Astrocyte (in vitro differentiated cells and primary cell): ENCODE results near the gene YTHDF1. TPM values are rescaled to one million over a fixed set of nuclear protein-coding genes. Genes with fewer than 3 reads are reported as not detected.

Experiments
- DNase-seq: peaks from one replicate; pipeline ENCODE4 v3.0.0-alpha.2; 2010; ENCODE audit warnings: low read depth
- FAIRE-seq: peaks from 2 replicates; lab custom pipeline; 2011; peaks lifted over from hg19 to GRCh38; lab: Jason Lieb, UNC
- H2AFZ ChIP-seq: 2 replicates; pipeline ENCODE4 v1.6.0; 2012; ENCODE audit warnings: low read depth, low read length, inconsistent platforms
- H3K27ac ChIP-seq: 2 replicates; pipeline ENCODE4 v1.5.1; 2011; ENCODE audit warnings: low read depth, low read length, inconsistent platforms
- H3K27me3 ChIP-seq: 2 replicates; pipeline ENCODE4 v1.6.0; 2011; ENCODE audit warnings: low read length, inconsistent platforms; ENCODE audit not compliant: insufficient read depth
- H3K36me3 ChIP-seq: 2 replicates; pipeline ENCODE4 v1.5.1; 2011; ENCODE audit warnings: low read length, inconsistent platforms; ENCODE audit not compliant: insufficient read depth
- H3K4me1 ChIP-seq: 2 replicates; pipeline ENCODE4 v1.5.1; 2011; ENCODE audit warnings: low read length, inconsistent platforms; ENCODE audit not compliant: insufficient read depth
- H3K4me2 ChIP-seq: 2 replicates; pipeline ENCODE4 v1.6.0; 2012; ENCODE audit warnings: low read length, inconsistent platforms
- H3K4me3 ChIP-seq: 2 replicates; pipeline ENCODE4 v1.5.1; 2011; ENCODE audit warnings: low read depth, mild to moderate bottlenecking, low read length, inconsistent platforms; ENCODE audit not compliant: insufficient read depth
- H3K79me2 ChIP-seq: 2 replicates; pipeline ENCODE4 v1.6.0; 2012; ENCODE audit warnings: mild to moderate bottlenecking, low read length, inconsistent platforms; ENCODE audit not compliant: insufficient read depth
- H3K9ac ChIP-seq: 2 replicates; pipeline ENCODE4 v1.6.0; 2012; ENCODE audit warnings: mild to moderate bottlenecking, low read length, inconsistent platforms
- H3K9me3 ChIP-seq: 2 replicates; pipeline ENCODE4 v1.5.1; 2012; ENCODE audit warnings: low read depth, mild to moderate bottlenecking, low read length, inconsistent platforms; ENCODE audit not compliant: insufficient read depth
- H4K20me1 ChIP-seq: 2 replicates; pipeline ENCODE4 v1.6.0; 2012; ENCODE audit warnings: low read length, inconsistent platforms; ENCODE audit not compliant: insufficient read depth
- H3K27ac Mint-ChIP-seq: one replicate; pipeline ENCODE4 v1.8.0; 2021; ENCODE audit warnings: mild to moderate bottlenecking, mixed read lengths; ENCODE audit not compliant: unreplicated experiment
- H3K27me3 Mint-ChIP-seq: one replicate; pipeline ENCODE4 v1.8.0; 2021; ENCODE audit warnings: low read depth, mixed read lengths; ENCODE audit not compliant: unreplicated experiment
- H3K36me3 Mint-ChIP-seq: one replicate; pipeline ENCODE4 v1.8.0; 2021; ENCODE audit warnings: low read depth, mixed read lengths; ENCODE audit not compliant: unreplicated experiment
- H3K4me1 Mint-ChIP-seq: one replicate; pipeline ENCODE4 v1.8.0; 2021; ENCODE audit warnings: low read depth, mixed read lengths; ENCODE audit not compliant: unreplicated experiment
- H3K4me3 Mint-ChIP-seq: one replicate; pipeline ENCODE4 v1.8.0; 2021; ENCODE audit warnings: mild to moderate bottlenecking, moderate library complexity, mixed read lengths; ENCODE audit not compliant: unreplicated experiment
- H3K9me3 Mint-ChIP-seq: one replicate; pipeline ENCODE4 v1.8.0; 2021; ENCODE audit warnings: mild to moderate bottlenecking, mixed read lengths; ENCODE audit not compliant: unreplicated experiment
- CTCF ChIP-seq: IDR thresholded peaks from 2 replicates; pipeline ENCODE4 v1.5.1; 2011; ENCODE audit warnings: low read depth, mild to moderate bottlenecking, inconsistent platforms, low read length, moderate library complexity; ENCODE audit not compliant: insufficient read depth
- EZH2 ChIP-seq: IDR thresholded peaks from 2 replicates; pipeline ENCODE4 v1.6.1; 2012; ENCODE audit warnings: mild to moderate bottlenecking, low read length, inconsistent platforms; ENCODE audit not compliant: insufficient read depth
- microRNA-seq: library from miRNA; unstranded; fragments of <30 nt; microRNA quantifications from one replicate; pipeline ENCODE4 v1.2.0, GENCODE V29; 2020
- total RNA-seq: library from RNA; stranded (reverse); gene quantifications from 2 replicates; pipeline ENCODE4 v1.2.1, GENCODE V29; 2021

The YTHDF1 gene
- total RNA-seq, 1 donor from 2014 or later: 107 TPM

DNA sequence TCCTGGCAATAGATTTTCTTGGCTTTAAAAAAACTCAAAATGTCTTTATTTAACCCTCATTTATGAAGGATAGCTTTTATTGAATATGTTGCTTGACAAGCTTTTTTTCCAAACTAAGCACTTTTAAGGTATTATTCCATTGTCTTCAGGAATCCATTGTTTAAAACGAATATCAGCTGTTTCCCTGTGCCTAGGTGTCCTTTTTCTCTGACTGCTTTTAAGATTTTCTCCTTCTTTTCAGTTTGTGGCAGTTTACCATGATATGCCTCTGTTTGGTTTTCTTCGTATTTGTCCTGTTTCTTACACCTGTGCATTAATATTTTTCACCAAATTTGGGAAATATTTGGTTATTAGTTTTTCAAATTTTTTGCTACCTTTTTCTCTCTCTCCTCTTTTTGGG, 68.4 kb downstream of the YTHDF1 start:
- H3K9ac ChIP-seq: no peak overlapping the region
- no peaks in the 10 kb centered on the region for H3K4me1 ChIP-seq
- no peak overlapping the region for H2AFZ ChIP-seq
- TF ChIP-seq EZH2 (no peak), CTCF (no peak)
- H3K27me3 ChIP-seq: peaks cover 12% of the 10 kb centered on the region
- peaks cover 18% of the 10 kb centered on the region for H3K27me3 Mint-ChIP-seq
- peaks cover 12% of the 10 kb centered on the region for H3K9me3 ChIP-seq
- no peaks in the 10 kb centered on the region for H3K36me3 ChIP-seq
- no peaks in the 10 kb centered on the region for H4K20me1 ChIP-seq
- peaks cover 3% of the 10 kb centered on the region for H3K9me3 Mint-ChIP-seq
- no peaks in the 10 kb centered on the region for H3K79me2 ChIP-seq
- no peak overlapping the region for H3K27ac ChIP-seq
- no peak overlapping the region for H3K4me3 Mint-ChIP-seq
- DNase-seq (no peak), FAIRE-seq (no peak)
- H3K4me2 ChIP-seq: no peak overlapping the region
- H3K4me3 ChIP-seq: no peak overlapping the region
- peaks cover 10% of the 10 kb centered on the region for H3K4me1 Mint-ChIP-seq
- no peaks in the 10 kb centered on the region for H3K36me3 Mint-ChIP-seq
- H3K27ac Mint-ChIP-seq: no peak overlapping the region

Small RNAs within 50 kb of the gene (microRNA-seq; reads per million reads assigned to microRNA genes)
- gene MIR124-3 (not detected), gene MIR3196 (not detected)

Other genes starting within 250 kb of the YTHDF1 start
- gene BHLHE23, start 209.2 kb downstream of the YTHDF1 start, total RNA-seq: not detected in 2 replicates
- 2.9 and 3.3 TPM in 2 replicates for gene BIRC7, start 19.8 kb upstream of the YTHDF1 start, total RNA-seq
- 146 and 162 TPM in 2 replicates for gene NKAIN4, start 38.3 kb upstream of the YTHDF1 start, total RNA-seq
- gene ARFGAP1, start 56.7 kb upstream of the YTHDF1 start, total RNA-seq: 220 and 225 TPM in 2 replicates
- 3.1 and 5.0 TPM in 2 replicates for gene COL20A1, start 77.1 kb upstream of the YTHDF1 start, total RNA-seq
- gene CHRNA4, start 145.2 kb upstream of the YTHDF1 start, total RNA-seq: 0.82 and 1.8 TPM in 2 replicates